HepG2 (cell line): ENCODE data around the gene HUNK. TPM values are rescaled to one million over a fixed set of nuclear protein-coding genes. Genes with fewer than 3 reads are reported as not detected.

Experiments used
- NFIB ChIP-seq: sonication (generic); formaldehyde crosslinking; IDR thresholded peaks from 2 replicates; pipeline ENCODE4 v1.9.0; 2021; ENCODE audit warnings: missing genetic modification reagents, mild to moderate bottlenecking, borderline replicate concordance
- NONO ChIP-seq, 2 experiments: fragments of 450-650 bp in 1 of 2; sonication (generic) in 1 of 2; formaldehyde crosslinking in 1 of 2; IDR thresholded peaks in 1 of 2; conservative IDR thresholded peaks in 1 of 2; 2 replicates each; pipeline versions ENCODE4 v1.6.1 to v1.8.0; 2017 to 2022; ENCODE audit warnings: mild to moderate bottlenecking in 1 of 2, missing genetic modification reagents in 1 of 2, moderate library complexity in 1 of 2
- SOX5 ChIP-seq: IDR thresholded peaks from 2 replicates; pipeline ENCODE4 v1.6.1; 2016; ENCODE audit warnings: borderline replicate concordance
- SRSF4 ChIP-seq: fragments of 200-400 bp; formaldehyde crosslinking; IDR thresholded peaks from one replicate; pipeline ENCODE4 v1.6.1; 2018; ENCODE audit warnings: mild to moderate bottlenecking, low read depth, low read length, moderate library complexity; ENCODE audit not compliant: poor library complexity, severe bottlenecking
- ZBTB7B ChIP-seq: sonication (generic); formaldehyde crosslinking; IDR thresholded peaks from 2 replicates; pipeline ENCODE4 v1.4.0; 2020; ENCODE audit warnings: missing genetic modification reagents
- polyA plus RNA-seq, 8 experiments: library from polyadenylated mRNA; depleted of rRNA in 3 of 8; stranded (reverse) in 7 of 8; unstranded in 1 of 8; fragments of >200 nt; fragmentation: Illumina TruSeq in 4 of 8; extraction: Trizol in 4 of 8; gene quantifications; 2 replicates each; pipeline versions ENCODE4 v1.2.1 to v1.2.3, GENCODE V29; 2011 to 2016; ENCODE audit warnings: low read depth in 4 of 8, missing spikeins in 1 of 8, mixed read lengths in 1 of 8; ENCODE audit not compliant: insufficient read depth in 1 of 8
- total RNA-seq, 5 experiments: library from RNA; depleted of rRNA; stranded (reverse); fragments of >200 nt; fragmentation: Illumina TruSeq; extraction: Trizol; gene quantifications; 2 replicates each; pipeline ENCODE4 v1.2.3, GENCODE V29; 2016; ENCODE audit warnings: low read depth in 1 of 5
- TF ChIP-seq, protein P1 (sequence below): sonication (generic); formaldehyde crosslinking; IDR thresholded peaks from 2 replicates; pipeline ENCODE4 v1.4.0; 2020; ENCODE audit warnings: missing genetic modification reagents, borderline replicate concordance
- TF ChIP-seq, protein P2 (sequence below), 2 experiments: fragments of 450-650 bp in 1 of 2; sonication (generic) in 1 of 2; formaldehyde crosslinking in 1 of 2; IDR thresholded peaks; 2 replicates each; pipeline versions ENCODE4 v1.6.1 to v1.8.0; 2016 to 2022; ENCODE audit warnings: antibody characterized with exemption in 1 of 2, mild to moderate bottlenecking in 1 of 2, missing genetic modification reagents in 1 of 2
- TF ChIP-seq, protein P3 (sequence below): sonication (generic); formaldehyde crosslinking; IDR thresholded peaks from 2 replicates; pipeline ENCODE4 v1.4.0; 2020; ENCODE audit warnings: missing genetic modification reagents

Gene HUNK
- total and polyA plus RNA-seq, 2 of the 13 experiments (the other 11 are each of a cell fraction or from before 2014, with no cell fraction given) = 1.8 to 1.9 TPM

DNA sequence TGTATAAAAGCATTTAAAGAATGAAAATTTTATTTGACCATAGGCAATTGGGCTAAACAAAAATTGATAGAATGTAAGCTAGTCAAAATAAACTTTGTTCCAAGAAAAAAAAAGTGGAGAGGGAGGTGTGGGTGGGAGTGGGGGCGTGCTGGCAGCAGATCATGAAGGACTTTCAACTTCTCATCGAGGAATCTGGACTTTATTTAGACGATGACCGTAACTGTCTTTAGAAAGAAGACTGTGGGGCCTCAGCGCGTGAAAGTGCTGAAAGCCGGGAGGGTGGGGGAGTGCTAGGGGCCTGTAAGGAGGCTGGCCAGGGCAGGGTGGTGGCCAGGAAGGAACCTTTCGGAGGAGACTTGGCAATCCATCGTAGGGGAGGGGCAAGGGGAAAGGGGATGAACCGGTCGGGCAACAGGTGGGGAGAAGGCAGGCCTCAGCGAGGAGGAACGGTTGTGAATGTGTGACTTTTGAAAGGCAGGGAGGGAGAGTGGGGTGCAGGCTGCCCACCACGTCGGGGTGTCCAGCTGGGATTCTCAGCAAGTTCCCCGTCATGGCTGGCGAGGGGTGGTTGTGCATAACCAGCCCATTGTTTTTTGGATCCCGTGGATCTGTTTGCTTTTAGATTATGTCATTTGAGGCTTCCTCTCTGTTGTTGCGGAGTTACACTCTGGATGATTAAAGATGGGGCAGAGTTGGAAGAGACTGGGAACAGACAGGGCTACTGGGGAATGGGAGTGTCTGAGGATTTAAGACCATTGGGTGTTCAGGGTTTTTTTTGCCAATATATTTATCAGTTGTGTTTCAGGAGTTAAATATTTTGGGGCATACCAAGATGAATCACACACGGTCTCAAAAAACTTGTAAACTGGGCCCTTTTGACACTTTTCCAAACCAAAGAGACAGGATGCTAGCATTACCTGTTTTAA lies 35.5 kb downstream of the HUNK start (continued):
- no peak for TF ChIP-seq NONO (IDR thresholded peaks at IDR 0.05)
- 0 out of 2 replicates have a peak, but pooled peaks have one; percentile 17 for TF ChIP-seq NONO (CRISPR knock-in tag; conservative IDR thresholded peaks at IDR 0.05)
- TF ChIP-seq SRSF4 = no peak
- TF ChIP-seq SOX5 (CRISPR knock-in tag) = peak; percentile 81; the same call in 1 of the 2 replicates
- TF ChIP-seq, protein P1, sequence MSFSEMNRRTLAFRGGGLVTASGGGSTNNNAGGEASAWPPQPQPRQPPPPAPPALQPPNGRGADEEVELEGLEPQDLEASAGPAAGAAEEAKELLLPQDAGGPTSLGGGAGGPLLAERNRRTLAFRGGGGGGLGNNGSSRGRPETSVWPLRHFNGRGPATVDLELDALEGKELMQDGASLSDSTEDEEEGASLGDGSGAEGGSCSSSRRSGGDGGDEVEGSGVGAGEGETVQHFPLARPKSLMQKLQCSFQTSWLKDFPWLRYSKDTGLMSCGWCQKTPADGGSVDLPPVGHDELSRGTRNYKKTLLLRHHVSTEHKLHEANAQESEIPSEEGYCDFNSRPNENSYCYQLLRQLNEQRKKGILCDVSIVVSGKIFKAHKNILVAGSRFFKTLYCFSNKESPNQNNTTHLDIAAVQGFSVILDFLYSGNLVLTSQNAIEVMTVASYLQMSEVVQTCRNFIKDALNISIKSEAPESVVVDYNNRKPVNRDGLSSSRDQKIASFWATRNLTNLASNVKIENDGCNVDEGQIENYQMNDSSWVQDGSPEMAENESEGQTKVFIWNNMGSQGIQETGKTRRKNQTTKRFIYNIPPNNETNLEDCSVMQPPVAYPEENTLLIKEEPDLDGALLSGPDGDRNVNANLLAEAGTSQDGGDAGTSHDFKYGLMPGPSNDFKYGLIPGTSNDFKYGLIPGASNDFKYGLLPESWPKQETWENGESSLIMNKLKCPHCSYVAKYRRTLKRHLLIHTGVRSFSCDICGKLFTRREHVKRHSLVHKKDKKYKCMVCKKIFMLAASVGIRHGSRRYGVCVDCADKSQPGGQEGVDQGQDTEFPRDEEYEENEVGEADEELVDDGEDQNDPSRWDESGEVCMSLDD = peak; percentile 24; the same call in 1 of the 2 replicates
- TF ChIP-seq NFIB (CRISPR knock-in tag) = no peak
- TF ChIP-seq, protein P2, sequence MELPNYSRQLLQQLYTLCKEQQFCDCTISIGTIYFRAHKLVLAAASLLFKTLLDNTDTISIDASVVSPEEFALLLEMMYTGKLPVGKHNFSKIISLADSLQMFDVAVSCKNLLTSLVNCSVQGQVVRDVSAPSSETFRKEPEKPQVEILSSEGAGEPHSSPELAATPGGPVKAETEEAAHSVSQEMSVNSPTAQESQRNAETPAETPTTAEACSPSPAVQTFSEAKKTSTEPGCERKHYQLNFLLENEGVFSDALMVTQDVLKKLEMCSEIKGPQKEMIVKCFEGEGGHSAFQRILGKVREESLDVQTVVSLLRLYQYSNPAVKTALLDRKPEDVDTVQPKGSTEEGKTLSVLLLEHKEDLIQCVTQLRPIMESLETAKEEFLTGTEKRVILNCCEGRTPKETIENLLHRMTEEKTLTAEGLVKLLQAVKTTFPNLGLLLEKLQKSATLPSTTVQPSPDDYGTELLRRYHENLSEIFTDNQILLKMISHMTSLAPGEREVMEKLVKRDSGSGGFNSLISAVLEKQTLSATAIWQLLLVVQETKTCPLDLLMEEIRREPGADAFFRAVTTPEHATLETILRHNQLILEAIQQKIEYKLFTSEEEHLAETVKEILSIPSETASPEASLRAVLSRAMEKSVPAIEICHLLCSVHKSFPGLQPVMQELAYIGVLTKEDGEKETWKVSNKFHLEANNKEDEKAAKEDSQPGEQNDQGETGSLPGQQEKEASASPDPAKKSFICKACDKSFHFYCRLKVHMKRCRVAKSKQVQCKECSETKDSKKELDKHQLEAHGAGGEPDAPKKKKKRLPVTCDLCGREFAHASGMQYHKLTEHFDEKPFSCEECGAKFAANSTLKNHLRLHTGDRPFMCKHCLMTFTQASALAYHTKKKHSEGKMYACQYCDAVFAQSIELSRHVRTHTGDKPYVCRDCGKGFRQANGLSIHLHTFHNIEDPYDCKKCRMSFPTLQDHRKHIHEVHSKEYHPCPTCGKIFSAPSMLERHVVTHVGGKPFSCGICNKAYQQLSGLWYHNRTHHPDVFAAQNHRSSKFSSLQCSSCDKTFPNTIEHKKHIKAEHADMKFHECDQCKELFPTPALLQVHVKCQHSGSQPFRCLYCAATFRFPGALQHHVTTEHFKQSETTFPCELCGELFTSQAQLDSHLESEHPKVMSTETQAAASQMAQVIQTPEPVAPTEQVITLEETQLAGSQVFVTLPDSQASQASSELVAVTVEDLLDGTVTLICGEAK (IDR thresholded peaks at IDR 0.05) = no peak
- TF ChIP-seq, protein P2 (CRISPR knock-in tag; IDR thresholded peaks at IDR 0.05) = peak; percentile 18; the same call in 1 of the 2 replicates
- TF ChIP-seq ZBTB7B (CRISPR knock-in tag) = 0 out of 2 replicates have a peak, but pooled peaks have one; percentile 38
- TF ChIP-seq, protein P3, sequence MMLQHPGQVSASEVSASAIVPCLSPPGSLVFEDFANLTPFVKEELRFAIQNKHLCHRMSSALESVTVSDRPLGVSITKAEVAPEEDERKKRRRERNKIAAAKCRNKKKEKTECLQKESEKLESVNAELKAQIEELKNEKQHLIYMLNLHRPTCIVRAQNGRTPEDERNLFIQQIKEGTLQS (CRISPR knock-in tag) = peak; percentile 40; the same call in 1 of the 2 replicates
